ENCODE data around the gene OLFM4. TPM values are rescaled to one million over a fixed set of nuclear protein-coding genes. Genes with fewer than 3 reads are reported as not detected.

The OLFM4 gene
- polyA plus RNA-seq, 1 donor (not counting 4 experiments of a cell fraction or from before 2014, with no cell fraction given): not detected

DNA sequence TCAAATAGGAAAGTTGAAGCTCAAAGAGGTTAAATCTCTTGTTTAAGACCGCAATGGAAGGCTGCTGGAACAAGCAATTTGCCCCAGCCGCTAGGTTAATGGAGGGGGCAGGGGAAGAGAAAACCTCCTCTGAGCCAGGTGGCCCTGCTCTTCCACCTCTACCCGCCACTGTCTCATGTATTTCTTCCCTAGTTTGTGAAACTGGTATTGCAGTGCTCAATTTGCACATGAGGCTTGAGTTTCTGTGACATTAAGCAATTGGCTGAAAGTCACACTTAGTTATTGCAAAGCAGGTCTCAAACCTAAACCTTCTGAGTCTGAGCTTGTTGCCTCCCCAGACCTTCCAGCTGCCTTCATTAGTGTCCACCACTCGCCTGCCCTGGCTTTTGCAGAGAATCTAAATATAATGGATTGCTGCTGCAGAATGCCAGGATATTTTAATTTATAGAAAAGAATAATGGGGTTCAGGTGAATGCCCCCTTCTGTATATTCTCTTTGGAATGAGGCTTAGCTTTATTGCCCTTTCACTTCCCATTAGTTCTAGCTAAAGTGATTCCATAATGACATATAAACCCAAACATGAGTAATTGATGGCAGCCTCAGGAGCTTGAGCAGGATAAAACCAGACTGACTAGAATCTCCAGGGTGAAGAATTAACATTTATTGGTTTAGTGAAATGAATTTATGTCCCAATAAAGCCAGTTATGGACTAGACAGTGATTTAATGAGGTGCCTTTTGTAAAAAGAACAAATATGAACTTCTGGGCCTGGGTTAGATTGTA, 27.0 kb upstream of the OLFM4 start:
- DNase-seq (ENCODE audit: low read depth, low spot score) (no peak), FAIRE-seq (no peak)
- no peaks in the 10 kb centered on the region for H3K36me3 ChIP-seq (ENCODE audit: control insufficient read depth in 2 of 2, extremely low read depth in 1 of 2, insufficient read depth in 2 of 2, low read length in 2 of 2)

DNA sequence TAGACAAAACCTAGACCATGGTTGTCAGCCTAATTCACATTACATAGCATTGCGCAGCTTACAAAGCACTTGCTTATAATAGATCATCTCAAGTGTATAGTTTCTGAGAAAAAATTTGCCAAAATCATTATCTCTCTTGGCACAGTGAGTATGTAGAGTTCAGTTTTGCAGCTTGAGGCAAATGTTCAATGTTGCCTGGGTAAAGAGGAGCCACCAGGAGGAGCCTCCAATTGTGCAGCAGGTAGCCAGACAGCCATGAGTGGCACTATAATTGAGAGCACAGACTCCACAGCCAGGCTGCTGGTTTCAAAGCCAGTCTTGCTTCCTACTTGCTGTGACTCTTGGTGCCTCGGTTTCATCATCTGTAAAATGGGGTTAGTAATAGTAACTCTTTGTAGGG, 24.0 kb upstream of the OLFM4 start:
- peaks cover 24% of the 10 kb centered on the region for H3K27me3 ChIP-seq (ENCODE audit: control insufficient read depth, extremely low read depth, insufficient read depth, low read length)
- H3K4me3 ChIP-seq (ENCODE audit: control insufficient read depth in 2 of 3, extremely low read depth in 1 of 3, insufficient read depth in 2 of 3, low read depth in 1 of 3, low read length in 3 of 3): no peak overlapping the region
- no peak for DNase-seq (ENCODE audit: low read depth, low spot score)
- no peak overlapping the region for H3K4me2 ChIP-seq (ENCODE audit: control insufficient read depth, extremely low read depth, insufficient read depth, low read depth, low read length)
- H3K36me3 ChIP-seq (ENCODE audit: control insufficient read depth in 2 of 2, extremely low read depth in 1 of 2, insufficient read depth in 2 of 2, low read length in 2 of 2): no peaks in the 10 kb centered on the region
- H3K4me1 ChIP-seq (ENCODE audit: control insufficient read depth, extremely low read depth, insufficient read depth, low read length): no peaks in the 10 kb centered on the region
- dilution Hi-C loops (cut with MboI; ENCODE audit: extremely low pct_ligation_motif_present, low sequenced_read_pairs): no loop called here
- FAIRE-seq: no peak
- no peak for TF ChIP-seq EZH2 (IDR thresholded peaks at IDR 0.05; ENCODE audit: low read length)
- TF ChIP-seq, protein P1, sequence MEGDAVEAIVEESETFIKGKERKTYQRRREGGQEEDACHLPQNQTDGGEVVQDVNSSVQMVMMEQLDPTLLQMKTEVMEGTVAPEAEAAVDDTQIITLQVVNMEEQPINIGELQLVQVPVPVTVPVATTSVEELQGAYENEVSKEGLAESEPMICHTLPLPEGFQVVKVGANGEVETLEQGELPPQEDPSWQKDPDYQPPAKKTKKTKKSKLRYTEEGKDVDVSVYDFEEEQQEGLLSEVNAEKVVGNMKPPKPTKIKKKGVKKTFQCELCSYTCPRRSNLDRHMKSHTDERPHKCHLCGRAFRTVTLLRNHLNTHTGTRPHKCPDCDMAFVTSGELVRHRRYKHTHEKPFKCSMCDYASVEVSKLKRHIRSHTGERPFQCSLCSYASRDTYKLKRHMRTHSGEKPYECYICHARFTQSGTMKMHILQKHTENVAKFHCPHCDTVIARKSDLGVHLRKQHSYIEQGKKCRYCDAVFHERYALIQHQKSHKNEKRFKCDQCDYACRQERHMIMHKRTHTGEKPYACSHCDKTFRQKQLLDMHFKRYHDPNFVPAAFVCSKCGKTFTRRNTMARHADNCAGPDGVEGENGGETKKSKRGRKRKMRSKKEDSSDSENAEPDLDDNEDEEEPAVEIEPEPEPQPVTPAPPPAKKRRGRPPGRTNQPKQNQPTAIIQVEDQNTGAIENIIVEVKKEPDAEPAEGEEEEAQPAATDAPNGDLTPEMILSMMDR (optimal IDR thresholded peaks at IDR 0.05 in 1 of 3, IDR thresholded peaks at IDR 0.05 in 1 of 3, conservative IDR thresholded peaks at IDR 0.05 in 1 of 3; ENCODE audit: extremely low read depth in 1 of 3, insufficient read depth in 2 of 3, low read length in 3 of 3): peak in 1 of 3 experiments; percentile 3
- H2AFZ ChIP-seq (ENCODE audit: control insufficient read depth, low read length): no peak overlapping the region
- H3K27ac ChIP-seq (ENCODE audit: control insufficient read depth, insufficient read depth, low read length): no peak overlapping the region
- no peaks in the 10 kb centered on the region for H3K79me2 ChIP-seq (ENCODE audit: control insufficient read depth, insufficient read depth, low read length)
- no peaks in the 10 kb centered on the region for H3K9me1 ChIP-seq (ENCODE audit: control insufficient read depth, extremely low read depth, insufficient read depth, low read length)
- no peaks in the 10 kb centered on the region for H3K9me3 ChIP-seq (ENCODE audit: control insufficient read depth, low read depth, low read length)
- H3K9ac ChIP-seq (ENCODE audit: control insufficient read depth, extremely low read depth, insufficient read depth, low read length): no peak overlapping the region
- no peaks in the 10 kb centered on the region for H4K20me1 ChIP-seq (ENCODE audit: control insufficient read depth, extremely low read depth, insufficient read depth, low read length)

More for the DNA sequence above, 27.0 kb upstream of the OLFM4 start:
- Histone ChIP-seq H3K27me3 (ENCODE audit: control insufficient read depth, extremely low read depth, insufficient read depth, low read length) (peaks cover 9% of the 10 kb centered on the region), H3K4me2 (ENCODE audit: control insufficient read depth, extremely low read depth, insufficient read depth, low read depth, low read length) (no peak overlapping the region), H3K4me3 (ENCODE audit: control insufficient read depth in 2 of 3, extremely low read depth in 1 of 3, insufficient read depth in 2 of 3, low read depth in 1 of 3, low read length in 3 of 3) (no peak overlapping the region), H3K9ac (ENCODE audit: control insufficient read depth, extremely low read depth, insufficient read depth, low read length) (no peak overlapping the region), H3K4me1 (ENCODE audit: control insufficient read depth, extremely low read depth, insufficient read depth, low read length) (no peaks in the 10 kb centered on the region), H3K9me3 (ENCODE audit: control insufficient read depth, low read depth, low read length) (no peaks in the 10 kb centered on the region), H3K9me1 (ENCODE audit: control insufficient read depth, extremely low read depth, insufficient read depth, low read length) (no peaks in the 10 kb centered on the region), H3K27ac (ENCODE audit: control insufficient read depth, insufficient read depth, low read length) (no peak overlapping the region), H3K79me2 (ENCODE audit: control insufficient read depth, insufficient read depth, low read length) (no peaks in the 10 kb centered on the region), H4K20me1 (ENCODE audit: control insufficient read depth, extremely low read depth, insufficient read depth, low read length) (no peaks in the 10 kb centered on the region), H2AFZ (ENCODE audit: control insufficient read depth, low read length) (no peak overlapping the region)
- dilution Hi-C loops (cut with MboI; ENCODE audit: extremely low pct_ligation_motif_present, low sequenced_read_pairs): no loop called here
- TF ChIP-seq EZH2 (IDR thresholded peaks at IDR 0.05; ENCODE audit: low read length): no peak
- TF ChIP-seq, protein P1 (optimal IDR thresholded peaks at IDR 0.05 in 1 of 3, IDR thresholded peaks at IDR 0.05 in 1 of 3, conservative IDR thresholded peaks at IDR 0.05 in 1 of 3; ENCODE audit: extremely low read depth in 1 of 3, insufficient read depth in 2 of 3, low read length in 3 of 3): no peak
